GM11168 (cell line): ENCODE measurements around the gene CENPX.

Source experiments
- in situ Hi-C: fragments of 300-500 bp; cut with MboI; formaldehyde crosslinking; loops from one replicate; pipeline ENCODE4 v1.12.0; 2022; ENCODE audit warnings: low sequenced_read_pairs; ENCODE audit not compliant: unreplicated experiment

The CENPX gene

DNA sequence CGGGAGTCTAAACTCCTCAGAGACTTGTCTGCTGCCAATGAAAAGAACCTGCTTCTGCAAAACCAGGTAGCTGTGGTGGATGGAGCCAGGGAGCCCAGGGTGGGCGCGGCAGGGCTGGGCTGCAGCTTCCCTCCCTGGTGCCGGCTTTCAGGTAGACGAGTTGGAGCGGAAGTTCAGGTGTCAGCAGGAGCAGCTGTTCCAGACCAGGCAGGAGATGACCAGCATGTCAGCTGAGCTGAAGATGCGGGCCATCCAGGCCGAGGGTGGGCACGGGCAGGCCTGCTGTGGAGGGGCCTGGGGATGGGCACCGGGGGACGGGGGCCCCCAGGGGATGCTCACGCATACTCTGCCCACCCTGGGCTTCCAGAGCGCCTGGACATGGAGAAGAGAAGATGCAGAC, 5.6 kb upstream of the CENPX start:
- in situ Hi-C loops, result no loop called here

DNA sequence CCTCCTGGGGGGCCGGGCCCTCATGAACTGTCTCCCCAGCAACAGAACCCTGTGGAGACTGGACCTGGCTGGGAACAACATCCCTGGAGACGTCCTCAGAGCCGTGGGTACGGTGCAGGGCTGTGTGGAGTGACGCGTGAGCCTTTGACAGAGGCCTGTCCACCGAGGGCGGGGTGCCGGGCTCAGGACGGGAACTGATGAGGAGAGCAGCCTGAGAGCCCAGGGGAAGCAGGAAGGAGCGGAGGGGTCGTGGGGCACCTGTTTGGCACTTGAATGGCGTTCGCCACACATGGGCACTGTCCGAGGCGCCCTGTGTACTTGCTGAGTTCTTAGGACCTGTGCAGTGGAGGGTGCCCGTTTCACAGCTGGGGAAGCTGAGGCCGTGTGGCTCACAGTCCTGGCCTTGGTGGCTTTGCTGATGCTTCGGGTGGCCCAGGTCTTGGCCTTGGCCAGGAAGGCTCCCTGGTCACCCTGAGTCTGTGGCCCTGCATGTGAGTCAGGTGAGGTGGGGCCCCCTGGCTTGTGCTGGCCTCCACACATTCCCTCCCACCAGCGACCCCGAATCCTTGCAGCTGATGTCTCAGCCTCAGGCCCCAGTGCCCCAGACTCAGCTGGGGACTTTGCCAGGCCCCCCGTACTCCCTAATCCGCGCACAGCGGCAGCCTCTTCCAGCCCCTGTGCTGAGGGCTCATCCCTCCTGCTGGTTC, 2.9 kb upstream of the CENPX start:
- in situ Hi-C loops, result no loop called here

DNA sequence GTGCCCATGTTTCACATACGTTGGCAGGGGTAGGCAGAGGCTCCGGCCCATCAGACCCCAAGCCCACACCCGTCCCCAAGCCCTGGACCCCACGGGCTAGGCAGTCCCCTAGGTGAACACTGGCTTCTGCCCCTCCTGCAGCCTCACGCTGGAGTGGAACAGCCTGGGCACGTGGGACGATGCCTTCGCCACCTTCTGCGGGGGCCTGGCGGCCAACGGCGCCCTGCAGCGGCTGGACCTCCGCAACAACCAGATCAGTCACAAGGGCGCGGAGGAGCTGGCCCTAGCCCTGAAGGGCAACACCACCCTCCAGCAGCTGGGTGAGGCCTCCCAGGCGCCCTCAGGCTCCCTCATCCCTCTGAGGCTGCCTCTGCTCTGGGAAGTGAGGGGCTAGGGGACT, 2.2 kb upstream of the CENPX start:
- in situ Hi-C loops, result no loop called here

DNA sequence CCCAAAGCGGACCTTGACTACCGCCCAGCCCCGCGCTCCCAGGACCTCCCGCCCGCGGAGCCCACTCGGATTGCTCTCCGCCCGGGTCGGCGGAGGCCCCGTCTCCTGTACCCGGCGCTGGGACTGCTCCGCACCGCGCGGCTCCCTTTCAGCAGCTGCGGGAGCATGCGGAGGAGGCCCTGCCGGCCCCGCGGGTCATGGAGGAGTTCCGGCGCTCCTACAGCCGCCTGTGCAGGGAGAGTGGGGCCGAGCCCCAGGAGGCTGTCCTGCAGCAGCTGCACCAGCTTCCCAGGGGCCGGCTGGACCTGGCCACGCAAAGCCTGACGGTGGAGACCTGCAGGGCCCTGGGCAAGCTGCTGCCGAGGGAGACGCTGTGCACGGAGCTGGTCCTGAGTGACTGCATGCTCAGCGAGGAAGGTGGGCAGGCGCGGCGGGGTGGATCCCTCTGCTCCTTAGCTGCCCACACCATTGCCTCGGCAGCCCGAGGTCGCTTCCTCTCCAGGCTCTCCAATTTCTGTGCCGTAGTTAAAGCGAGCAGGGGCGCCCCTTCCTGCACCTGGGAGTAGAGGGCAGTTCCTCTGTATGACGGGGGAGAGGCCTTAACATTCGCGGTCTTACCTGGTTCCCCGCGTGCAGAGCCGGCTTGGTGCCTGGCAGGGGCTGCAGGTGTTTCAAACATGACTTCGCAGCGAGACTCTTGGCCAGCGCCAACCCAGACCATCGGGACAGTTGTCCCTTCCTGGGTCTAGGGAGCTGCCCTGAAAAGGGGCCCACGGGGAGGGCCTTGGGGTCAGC, 966 bp upstream of the CENPX start:
- in situ Hi-C loops, result no loop called here

DNA sequence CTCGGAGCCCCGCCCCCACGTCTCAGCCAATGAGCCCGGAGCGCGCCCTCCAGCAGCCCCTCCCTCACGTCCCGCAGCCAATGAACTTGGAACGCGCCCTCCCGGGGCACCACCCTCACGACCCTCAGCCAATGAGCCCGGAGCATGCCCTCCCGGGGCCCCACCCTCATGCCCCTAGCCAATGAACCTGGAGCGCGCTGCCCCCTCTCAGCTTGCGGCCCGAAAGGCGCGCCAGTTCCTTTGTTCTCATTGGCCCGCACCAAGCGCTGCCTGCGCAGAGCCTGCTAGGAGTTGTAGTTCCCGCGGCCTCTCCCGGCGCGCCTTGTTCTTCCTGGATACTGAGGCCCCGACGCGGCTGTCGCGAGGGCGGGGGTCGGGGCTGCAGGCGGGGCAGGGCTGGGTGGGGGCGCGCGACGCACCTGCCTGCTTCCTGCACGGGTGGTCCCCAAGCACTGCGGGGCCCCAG, 336 bp upstream of the CENPX start, which contains the start of gene LRRC45:
Gene LRRC45 (plus strand): TSS at position 325 of the 466 bp plus-strand sequence. CDS start 339 bp downstream, outside the sequence.
- in situ Hi-C loops, result no loop called here

DNA sequence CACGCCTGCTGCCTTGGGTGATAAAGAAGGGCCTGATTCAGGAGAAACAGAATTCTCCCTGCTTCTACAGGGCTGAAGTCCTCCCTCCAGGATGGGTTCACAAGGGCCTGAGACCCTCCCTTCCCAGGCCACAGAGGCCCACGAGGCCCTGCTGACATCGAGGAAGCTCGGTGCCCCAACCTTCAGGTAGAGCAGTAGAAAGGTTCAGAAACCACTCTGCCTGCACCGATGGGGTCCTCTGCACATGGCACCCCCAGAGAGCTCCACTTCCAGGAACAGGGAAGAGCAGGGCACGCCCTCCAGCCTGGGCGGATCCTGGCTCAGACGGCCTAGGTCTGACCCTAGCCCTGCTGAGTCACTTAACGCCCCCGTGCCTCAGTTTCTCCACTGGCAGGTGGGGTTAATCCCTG, 773 bp downstream of the CENPX start:
- in situ Hi-C loops, result no loop called here

DNA sequence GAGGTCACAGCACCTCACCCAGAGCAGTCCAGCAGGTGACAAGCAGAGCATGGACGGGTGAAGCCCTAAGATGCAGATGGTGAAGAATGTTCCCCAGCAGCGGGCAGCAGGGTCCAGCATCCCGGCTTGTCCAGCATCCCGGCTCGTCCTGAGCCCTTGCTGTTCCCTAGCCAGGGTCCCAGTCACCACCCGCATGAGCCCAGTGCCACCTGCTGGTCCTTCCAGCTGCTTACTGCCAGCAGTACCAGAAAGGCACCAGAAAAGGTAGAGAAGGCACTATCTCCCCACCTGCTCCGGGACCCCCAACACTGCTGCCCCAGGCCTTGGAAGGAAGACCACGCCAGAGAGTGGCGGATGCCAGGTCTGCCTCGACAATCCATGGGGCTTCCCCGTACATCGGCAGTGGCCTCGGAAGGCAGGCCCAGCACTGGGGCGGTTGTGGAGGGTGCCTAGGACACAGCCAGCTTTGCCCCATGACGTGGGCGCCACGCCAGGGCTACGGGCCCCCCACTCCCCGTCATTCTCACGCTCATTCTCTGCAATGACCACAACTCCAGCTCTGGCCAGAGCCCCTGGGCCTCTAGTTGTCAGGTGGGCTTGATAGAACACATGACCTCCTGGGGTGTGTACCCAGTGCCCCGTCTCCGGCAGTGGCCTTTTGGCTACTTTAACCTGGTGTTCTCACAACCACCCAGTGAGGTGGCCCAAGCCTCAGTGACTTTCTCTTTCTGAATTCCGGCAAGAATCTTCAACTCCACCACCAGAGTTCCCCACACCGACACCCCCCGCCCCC, 1.4 kb downstream of the CENPX start:
- in situ Hi-C loops, result no loop called here

DNA sequence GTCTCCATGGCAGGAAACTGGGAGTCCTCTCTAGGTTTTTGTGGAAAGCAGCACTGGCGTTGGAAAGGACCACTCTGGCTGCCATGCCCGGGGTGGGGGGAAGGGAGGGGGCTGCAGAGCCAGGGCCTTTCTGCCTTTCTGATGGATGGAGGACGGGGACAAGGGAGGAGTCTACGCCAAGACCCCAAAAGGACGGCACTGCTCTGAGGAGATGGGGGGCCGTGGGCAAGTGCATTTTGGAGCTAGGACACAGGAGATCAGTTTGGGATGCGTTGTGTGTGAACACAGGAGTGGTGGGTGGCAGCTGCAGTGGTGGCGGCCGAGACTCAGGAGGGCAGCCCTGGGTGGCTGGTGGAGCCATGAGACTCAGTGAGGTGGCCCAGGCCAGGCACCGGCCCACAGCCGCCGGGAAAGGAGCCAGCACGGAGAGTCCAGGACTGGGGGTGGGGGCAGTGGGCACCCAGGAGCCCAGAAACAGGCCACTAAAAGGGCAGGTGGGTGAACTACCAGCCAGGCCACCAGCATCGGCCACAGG, 2.0 kb downstream of the CENPX start:
- in situ Hi-C loops, result no loop called here

DNA sequence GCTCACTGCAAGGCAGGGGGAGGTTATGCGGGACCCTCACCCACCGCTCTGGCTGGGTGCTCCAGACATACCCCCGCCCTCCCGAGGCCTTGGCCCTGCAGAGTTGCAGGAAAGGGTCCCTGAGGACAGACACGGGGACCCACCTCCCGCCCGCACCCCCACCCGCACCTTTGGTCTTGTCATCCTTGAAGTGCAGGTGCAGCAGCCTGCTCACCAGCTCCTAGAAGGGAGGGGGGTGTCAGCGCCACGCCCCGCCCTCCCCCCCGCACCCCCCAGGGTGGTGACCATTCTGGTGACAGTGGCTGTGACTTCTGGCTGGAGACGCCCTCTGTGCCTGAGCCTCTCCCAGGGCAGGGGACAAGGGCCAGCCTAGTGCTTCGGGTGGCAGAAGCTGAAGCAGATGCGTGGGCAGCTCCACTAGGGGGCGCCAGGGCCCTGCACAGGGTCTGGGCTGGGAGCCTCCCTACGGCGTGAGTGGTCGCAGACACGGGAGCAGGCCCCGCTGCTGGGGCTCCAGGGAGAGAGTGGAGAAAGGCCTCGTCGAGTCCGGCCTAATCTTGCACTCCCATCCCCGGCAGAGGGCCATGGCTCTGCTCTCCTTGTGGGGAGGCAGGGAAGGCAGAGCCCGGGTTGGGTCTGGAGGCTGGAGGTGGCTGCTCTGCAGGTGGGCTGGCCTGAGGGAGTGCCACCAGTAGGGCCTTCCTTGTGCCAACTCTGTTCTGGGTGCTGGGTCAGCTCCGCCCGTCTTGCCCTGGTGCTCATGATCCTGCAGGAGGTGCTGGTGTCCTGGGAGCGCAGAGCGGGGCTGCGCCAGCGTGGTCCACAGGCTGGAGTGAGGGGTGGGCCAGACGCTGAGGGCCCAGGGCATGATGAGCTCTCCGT, 2.7 kb downstream of the CENPX start:
- in situ Hi-C loops, result no loop called here

DNA sequence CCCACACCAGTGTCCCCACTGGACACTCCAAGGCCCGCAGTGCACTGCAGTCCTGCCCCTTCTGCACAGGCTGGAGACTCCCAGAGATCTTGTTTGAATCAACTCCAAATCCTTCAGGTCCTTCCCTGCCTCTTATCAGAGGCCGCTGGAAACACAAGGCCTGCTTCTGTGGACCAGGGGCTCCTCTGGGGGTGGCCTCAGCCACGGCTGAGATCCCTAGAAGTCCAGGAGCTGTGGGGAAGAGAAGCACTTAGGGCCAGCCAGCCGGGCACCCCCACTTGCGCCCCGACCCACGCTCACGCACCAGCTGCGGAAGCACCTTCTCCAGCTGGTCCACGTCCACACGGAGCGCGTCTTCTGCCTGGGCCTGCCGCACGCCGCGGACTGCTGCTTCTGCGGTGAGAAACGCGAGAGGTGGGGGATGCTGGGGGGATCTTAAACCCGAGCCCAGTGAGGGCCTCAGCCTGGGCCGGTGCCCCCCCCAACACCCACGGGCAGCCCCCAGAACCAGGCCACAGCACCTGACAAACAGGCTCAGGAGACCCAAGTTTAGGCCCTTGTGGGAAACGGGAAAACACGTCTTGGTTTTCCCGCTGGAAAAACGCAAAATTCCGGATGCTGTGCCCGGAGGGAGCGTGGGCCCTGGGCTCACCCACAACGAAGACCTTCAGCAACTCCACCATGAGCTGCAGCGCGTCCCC, 3.5 kb downstream of the CENPX start:
- in situ Hi-C loops, result no loop called here

DNA sequence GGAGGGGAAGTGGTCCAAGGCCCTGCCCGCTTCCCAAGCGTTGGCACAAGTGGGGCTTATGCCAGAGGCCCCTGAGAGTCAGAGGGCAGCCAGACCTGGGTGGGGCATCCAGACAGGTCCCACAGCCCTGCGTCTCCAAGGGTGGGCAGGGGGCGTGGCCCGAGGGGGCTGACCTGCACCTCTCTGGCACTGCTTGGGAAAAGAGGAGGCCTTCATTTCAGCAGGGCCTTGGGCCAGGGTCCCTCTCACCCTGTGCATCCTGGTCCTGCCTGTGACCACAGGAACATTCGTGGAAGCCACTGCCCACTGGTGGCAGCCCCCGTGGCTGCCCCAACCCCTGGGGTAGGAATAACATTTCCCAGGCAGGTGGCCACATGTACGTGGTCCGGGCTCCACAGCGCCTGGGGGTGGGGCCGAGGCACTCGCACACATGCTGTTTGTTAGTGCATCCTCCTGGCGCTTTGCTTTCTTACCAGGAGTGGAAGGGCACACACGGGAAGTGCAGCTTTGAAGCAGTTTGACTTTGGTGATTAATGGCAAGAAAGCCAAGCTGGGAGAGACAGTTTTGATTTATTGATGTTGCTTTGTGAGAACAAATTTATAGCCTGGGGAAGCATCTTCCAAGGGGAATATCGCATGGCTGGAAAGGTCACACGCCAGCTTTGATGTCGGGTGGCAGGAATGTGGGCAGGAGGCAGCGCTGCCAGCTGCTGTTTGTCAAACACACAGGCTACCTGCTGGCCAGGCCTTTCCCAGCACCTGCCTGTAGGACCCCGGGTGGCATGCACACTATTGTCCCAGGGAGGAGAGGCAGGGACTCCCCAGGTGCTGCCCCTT, 4.3 kb downstream of the CENPX start:
- in situ Hi-C loops, result no loop called here

DNA sequence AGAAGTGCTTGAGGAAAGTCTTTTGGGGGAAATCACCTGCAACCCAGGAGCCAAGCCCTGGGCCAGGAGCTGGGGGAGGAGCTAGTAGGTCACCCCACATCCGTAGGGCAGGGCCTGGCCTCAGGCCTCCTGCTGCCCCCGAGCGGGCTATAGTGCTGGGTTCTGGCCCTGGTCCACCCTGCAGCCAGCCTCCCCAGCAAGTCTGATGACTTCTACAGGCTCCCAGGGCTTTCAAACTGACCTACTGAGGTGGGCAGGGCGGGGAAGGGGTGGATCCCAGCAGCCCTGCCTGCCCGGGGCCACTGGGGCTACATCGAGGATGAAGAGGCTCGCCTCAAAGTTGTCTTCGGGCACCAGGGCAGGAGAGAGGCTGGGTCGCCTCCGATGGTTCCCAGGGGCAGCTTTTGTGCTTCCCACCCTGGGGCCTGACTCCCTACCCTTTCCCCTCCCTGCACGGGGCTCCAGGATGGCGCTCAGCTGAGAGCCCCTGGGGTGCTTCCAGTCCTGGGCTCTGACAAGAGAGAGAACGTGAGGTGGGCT, 5.0 kb downstream of the CENPX start:
- in situ Hi-C loops, result no loop called here

DNA sequence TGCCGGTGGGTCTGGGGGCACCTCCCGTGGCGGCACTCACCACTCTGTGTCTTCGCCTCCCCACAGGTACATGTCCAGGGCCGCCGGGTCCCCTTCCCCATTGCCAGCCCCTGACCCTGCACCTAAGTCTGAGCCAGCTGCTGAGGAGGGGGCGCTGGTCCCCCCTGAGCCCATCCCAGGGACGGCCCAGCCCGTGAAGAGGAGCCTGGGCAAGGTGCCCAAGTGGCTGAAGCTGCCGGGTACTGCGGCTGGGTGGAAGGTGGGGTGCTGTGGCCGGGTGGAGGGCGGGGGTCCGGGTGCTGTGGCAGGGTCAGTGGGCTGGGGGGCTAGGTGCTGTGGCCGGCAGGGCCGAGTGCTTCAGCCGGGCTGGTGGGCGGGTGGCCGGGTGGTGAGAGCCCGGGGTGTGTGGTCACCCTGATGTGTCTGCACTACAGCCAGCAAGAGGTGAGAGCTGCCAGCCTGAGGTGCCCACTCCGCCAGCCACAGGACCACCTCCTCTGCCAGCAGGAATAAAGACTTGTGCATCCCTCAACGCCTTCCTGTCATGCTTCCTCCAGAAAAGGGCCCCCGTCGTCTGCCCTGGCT, 5.7 kb downstream of the CENPX start:
- in situ Hi-C loops, result no loop called here

DNA sequence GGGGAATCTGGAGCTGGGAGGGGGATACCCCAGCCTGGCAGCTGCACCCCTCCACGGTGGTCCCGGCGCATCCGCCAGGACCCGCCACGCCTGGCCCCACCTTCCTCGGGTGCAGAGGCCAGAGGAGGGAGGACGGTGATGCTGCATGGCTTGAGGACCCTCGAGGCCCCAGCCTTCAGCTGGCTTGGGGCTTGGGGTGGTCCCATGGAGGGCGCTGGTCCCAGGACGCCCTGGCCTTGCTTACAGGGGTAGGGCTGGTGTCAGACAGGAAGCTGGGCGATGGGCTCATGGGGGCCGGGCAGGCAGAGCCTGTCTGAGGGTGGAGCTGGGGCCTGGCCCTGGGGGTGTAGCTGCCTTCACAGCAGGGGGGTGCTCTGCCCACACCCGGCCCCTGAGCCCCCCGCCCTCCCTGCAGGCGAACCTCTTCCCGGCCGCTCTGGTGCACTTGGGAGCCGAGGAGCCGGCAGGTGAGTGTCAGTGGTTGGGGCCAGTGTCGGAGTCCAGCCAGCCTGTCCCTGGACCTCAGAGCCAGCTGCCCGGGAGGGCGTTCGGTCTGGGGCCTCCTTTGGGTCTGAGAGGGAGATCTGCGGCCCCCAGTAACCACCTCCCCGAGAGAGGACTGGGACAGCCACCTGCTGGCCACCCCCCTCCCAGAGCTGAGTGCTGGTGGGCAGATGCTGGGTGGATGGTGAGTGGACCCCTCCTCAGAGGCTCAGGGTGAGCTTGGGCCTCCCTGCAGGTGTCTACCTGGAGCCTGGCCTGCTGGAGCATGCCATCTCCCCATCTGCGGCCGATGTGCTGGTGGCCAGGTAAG, 6.4 kb downstream of the CENPX start:
- in situ Hi-C loops, result no loop called here

DNA sequence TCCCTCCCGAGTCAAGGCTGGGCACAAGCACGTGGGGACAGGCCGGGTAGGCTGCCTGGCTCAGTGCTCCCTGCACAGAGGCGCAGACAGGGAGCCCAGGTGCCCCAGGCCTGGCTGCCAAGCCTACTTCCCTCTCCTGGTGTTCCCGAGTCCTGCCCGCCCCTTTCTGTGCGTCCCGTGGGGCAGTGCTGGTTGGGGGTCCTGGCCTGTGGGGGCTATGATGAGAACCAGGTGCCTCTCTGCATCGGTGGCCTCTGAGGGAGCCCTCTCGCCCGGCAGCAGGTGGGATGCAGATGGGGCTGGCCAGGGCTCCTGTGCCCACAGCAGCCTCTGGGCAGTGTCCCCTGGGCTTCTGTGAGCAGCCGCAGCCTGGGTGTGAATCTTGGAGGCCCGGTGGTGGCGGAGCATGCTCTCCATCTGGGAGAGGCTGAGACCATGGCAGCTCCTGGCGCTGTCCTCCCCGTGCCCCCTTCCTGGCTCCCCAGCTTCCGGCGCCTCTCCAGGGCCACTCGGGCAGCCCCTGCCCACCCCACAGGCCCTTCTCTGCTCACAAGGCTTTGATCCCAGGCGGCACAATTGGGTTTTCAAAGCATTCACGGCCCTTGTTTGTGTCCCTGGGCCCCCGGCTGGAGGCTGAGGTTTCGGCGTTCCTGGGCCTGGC, 7.2 kb downstream of the CENPX start:
- in situ Hi-C loops, result no loop called here

DNA sequence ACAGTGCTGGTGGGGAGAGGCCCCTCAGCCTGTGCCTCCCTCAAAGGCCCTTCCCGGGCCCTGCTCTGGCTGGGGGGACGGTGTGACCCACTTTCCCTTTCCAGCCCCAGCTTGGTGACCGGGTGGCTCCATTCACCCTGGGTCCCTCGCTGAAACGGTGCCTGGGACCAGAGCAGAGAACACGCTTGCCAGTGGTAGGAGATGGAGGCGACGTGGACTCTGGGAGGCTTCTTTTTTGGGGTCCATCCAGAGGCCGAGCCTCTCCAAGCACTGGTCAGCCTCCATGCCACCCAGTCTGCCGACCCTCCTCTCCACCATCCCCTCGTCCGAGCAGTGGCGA, 7.7 kb downstream of the CENPX start:
- in situ Hi-C loops, result no loop called here
